Body of pancreas (tissue), 4 donors: ENCODE measurements around the gene LTBP3. TPM values are rescaled to one million over a fixed set of nuclear protein-coding genes. Genes with fewer than 3 reads are reported as not detected.
A peak's percentile ranks its signal among the peaks of the same experiment; 100 is the strongest.

Experiments used
- ATAC-seq: fragments of 150-250 bp; one replicate; pipeline ENCODE4 v1.9.1; 2016
- DNase-seq, 4 donors: peaks; one replicate each; pipeline ENCODE4 v3.0.0-alpha.2; 2019
- H3K27ac ChIP-seq, 4 donors: fragments of 200-600 bp; sonication (generic); 1 replicate in 3 of 4; 2 replicates in 1 of 4; pipeline versions ENCODE4 v1.5.1 to v1.6.1; 2016 to 2019; ENCODE audit warnings: mild to moderate bottlenecking in 1 of 4, mixed read lengths in 1 of 4, moderate library complexity in 1 of 4
- H3K27me3 ChIP-seq, 2 donors: fragments of 200-600 bp; sonication (generic); one replicate each; pipeline ENCODE4 v1.6.0; 2016; ENCODE audit warnings: mild to moderate bottlenecking in 1 of 2
- H3K36me3 ChIP-seq, 2 donors: fragments of 200-600 bp; sonication (generic); replicated peaks in 1 of 2; 2 replicates each; pipeline ENCODE4 v1.5.1; 2016; ENCODE audit warnings: low read depth in 2 of 2; ENCODE audit not compliant: insufficient read depth in 1 of 2
- H3K4me1 ChIP-seq: fragments of 200-600 bp; sonication (generic); one replicate; pipeline ENCODE4 v1.6.0; 2016
- H3K4me3 ChIP-seq, 2 donors: fragments of 200-600 bp; sonication (generic); 1 replicate in 1 of 2; 2 replicates in 1 of 2; pipeline ENCODE4 v1.5.1; 2016 to 2019
- H3K9me3 ChIP-seq, 3 donors: fragments of 200-600 bp; sonication (generic); 1 replicate in 2 of 3; 2 replicates in 1 of 3; pipeline ENCODE4 v1.5.1; 2016
- POLR2A ChIP-seq, 3 donors: fragments of 450-650 bp; IDR thresholded peaks; one replicate each; pipeline ENCODE4 v1.6.1; 2016; ENCODE audit warnings: antibody characterized with exemption in 3 of 3, mild to moderate bottlenecking in 2 of 3
- WGBS, 2 donors: methylation state at CpG; one replicate each; pipeline ENCODE4 v1.1.5; 2017; 5-methylcytosine and 5-hydroxymethylcytosine counted together
- intact Hi-C: fragments of 100-400 bp; cut with DNase I; formaldehyde crosslinking; loops from one replicate; pipeline ENCODE4 v1.15.1; 2023
- total RNA-seq, 2 donors: library from RNA; depleted of rRNA; stranded (reverse); fragments of >200 nt; gene quantifications; one replicate each; pipeline ENCODE4 v1.1.0, GENCODE V29; 2016
- TF ChIP-seq, protein P1 (sequence below), 7 experiments: fragments of 450-650 bp in 4 of 7; fragments of 200-600 bp in 3 of 7; sonication (generic) in 3 of 7; IDR thresholded peaks; one replicate each; pipeline ENCODE4 v1.5.1; 2016 to 2019; ENCODE audit warnings: antibody characterized with exemption in 7 of 7

Gene LTBP3
- total RNA-seq, 2 donors from 2014 or later: 131 to 330 TPM

DNA sequence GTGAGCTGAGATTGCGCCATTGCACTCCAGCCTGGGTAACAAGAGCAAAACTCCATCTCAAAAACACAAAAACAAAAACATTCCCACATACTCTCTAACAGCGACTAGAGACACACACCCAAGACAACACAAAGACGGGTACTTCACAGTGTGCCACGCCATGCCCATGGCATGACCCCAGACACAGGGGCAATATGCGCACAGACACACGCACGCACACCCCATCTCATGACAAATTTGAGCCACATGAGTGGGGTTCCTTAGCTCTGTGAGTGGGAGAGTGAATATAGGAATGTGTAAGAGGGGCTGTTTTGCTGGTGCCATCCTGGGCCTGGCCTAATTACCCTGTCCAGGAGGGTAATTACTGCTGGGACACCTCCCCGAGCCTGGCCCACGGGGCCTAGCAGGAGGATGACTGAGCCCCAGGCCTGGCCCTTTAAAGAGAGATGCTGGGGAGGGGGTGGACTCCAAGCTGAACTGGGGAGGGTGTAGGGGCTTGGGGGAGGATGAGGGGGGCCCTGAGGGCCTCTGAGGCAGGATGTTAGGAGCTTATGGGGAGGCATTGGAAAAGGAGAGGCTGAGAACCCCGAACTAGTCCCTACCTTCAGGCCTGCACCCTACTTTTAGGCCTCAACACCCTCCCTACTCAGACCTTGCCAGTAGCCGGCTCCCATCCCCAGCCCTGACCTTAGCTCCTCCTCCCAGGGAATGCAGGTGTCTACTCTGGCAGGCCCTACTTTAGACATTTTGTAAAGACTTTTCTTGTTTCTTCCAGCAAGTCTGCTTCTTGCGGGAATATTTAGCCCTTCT lies 1.5 kb downstream of the LTBP3 start:
- H3K4me3 ChIP-seq: no peak overlapping the region
- no peaks in the 10 kb centered on the region for H3K27me3 ChIP-seq
- intact Hi-C loops: no loop called here
- H3K9me3 ChIP-seq: no peaks in the 10 kb centered on the region
- DNase-seq (no peak), ATAC-seq (no peak)
- peak overlapping the region; percentile 86 to 96 (median 92) for H3K27ac ChIP-seq
- H3K36me3 ChIP-seq: no peaks in the 10 kb centered on the region
- peaks cover 64% of the 10 kb centered on the region for H3K4me1 ChIP-seq
- 71 to 76% methylated on average over 12 of the region's 12 CpGs for WGBS, 2 donors
- TF ChIP-seq POLR2A (IDR thresholded peaks at IDR 0.05): no peak
- TF ChIP-seq, protein P1, sequence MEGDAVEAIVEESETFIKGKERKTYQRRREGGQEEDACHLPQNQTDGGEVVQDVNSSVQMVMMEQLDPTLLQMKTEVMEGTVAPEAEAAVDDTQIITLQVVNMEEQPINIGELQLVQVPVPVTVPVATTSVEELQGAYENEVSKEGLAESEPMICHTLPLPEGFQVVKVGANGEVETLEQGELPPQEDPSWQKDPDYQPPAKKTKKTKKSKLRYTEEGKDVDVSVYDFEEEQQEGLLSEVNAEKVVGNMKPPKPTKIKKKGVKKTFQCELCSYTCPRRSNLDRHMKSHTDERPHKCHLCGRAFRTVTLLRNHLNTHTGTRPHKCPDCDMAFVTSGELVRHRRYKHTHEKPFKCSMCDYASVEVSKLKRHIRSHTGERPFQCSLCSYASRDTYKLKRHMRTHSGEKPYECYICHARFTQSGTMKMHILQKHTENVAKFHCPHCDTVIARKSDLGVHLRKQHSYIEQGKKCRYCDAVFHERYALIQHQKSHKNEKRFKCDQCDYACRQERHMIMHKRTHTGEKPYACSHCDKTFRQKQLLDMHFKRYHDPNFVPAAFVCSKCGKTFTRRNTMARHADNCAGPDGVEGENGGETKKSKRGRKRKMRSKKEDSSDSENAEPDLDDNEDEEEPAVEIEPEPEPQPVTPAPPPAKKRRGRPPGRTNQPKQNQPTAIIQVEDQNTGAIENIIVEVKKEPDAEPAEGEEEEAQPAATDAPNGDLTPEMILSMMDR (IDR thresholded peaks at IDR 0.05): no peak

DNA sequence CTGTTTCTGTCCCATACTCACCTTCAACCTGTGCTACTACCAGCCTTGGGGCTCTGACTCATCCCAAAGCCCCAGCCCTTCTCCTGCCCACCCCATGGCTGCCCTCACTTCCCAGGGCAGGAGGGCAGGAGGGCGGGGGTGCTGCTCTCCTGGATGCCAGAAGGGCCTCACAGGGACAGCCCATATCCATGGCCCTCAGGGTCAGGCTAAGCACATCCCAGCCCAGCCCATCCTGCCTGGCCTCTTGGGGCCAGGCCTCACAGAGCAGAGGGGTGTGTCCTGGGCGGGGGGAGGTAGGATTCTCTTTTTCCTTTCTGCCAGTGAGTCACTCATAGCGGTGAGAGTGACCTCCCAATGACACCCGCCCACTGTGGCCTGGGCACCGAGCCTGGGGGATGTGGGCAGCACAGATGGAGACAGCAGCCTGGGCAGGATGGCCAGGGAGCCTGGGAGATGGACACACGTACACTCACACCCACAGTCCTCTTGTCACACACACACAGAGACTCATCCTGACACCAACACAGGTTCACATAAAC lies 2.4 kb downstream of the LTBP3 start:
- Histone ChIP-seq H3K4me1 (peaks cover 69% of the 10 kb centered on the region), H3K36me3 (no peaks in the 10 kb centered on the region), H3K9me3 (no peaks in the 10 kb centered on the region), H3K4me3 (no peak overlapping the region), H3K27me3 (no peaks in the 10 kb centered on the region), H3K27ac (peak overlapping the region in 2 of 4 donors; percentile 86 to 92)
- intact Hi-C loops: no loop called here
- TF ChIP-seq, protein P1 (IDR thresholded peaks at IDR 0.05): no peak
- TF ChIP-seq POLR2A (IDR thresholded peaks at IDR 0.05): no peak
- 48 to 51% methylated on average over 4 to 5 of the region's 6 CpGs for WGBS, 2 donors
- peak in 3 of 4 donors; percentile 35 to 43 (median 41) for DNase-seq
- ATAC-seq: no peak

DNA sequence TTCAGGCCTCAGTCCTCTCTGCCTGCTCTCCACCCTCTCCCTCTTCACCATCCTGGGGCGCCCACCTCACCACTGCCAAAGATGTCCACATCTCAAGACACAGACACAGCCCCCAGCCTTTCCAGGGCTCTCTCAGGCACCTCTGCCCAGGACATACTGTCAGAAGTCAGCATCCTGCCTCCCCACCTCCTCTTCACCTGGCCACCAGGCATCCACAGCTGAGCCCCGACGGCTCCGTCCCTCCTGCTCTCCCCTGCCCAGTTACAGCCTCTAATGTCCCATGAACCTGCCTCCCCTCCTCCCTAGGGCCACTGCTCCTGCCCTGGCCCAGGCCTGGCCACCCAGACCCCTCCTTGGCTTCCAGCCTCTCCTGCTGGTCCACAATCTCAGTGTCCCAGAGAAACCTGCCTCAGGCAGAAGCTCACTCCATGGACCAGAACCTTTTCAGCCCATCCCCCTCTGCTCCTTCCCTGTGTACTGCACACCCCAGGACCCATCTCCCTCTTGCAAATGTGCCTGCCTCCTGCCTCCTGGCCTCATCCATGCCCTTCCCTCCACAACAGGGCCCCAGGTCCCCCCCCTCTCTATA lies 3.2 kb downstream of the LTBP3 start:
- no peak overlapping the region for H3K27ac ChIP-seq
- H3K36me3 ChIP-seq: no peaks in the 10 kb centered on the region
- WGBS, 2 donors: 71 to 92% methylated on average over 4 of the region's 4 CpGs
- H3K4me1 ChIP-seq: peaks cover 61% of the 10 kb centered on the region
- H3K4me3 ChIP-seq: no peak overlapping the region
- H3K27me3 ChIP-seq: no peaks in the 10 kb centered on the region
- intact Hi-C loops: no loop called here
- TF ChIP-seq, protein P1 (IDR thresholded peaks at IDR 0.05): no peak
- no peak for TF ChIP-seq POLR2A (IDR thresholded peaks at IDR 0.05)
- no peaks in the 10 kb centered on the region for H3K9me3 ChIP-seq
- no peak for ATAC-seq
- DNase-seq: no peak

GRCh38 chr11:65554057-65554818 lies 3.9 kb downstream of the LTBP3 start:
- no peak for DNase-seq
- H3K4me1 ChIP-seq: peaks cover 54% of the 10 kb centered on the region

More at GRCh38 chr11:65554057-65554818, 3.9 kb downstream of the LTBP3 start:
- Histone ChIP-seq H3K27ac (no peak overlapping the region), H3K4me3 (no peak overlapping the region), H3K9me3 (no peaks in the 10 kb centered on the region), H3K36me3 (no peaks in the 10 kb centered on the region), H3K27me3 (no peaks in the 10 kb centered on the region)
- intact Hi-C loops: no loop called here
- TF ChIP-seq POLR2A (IDR thresholded peaks at IDR 0.05): no peak
- TF ChIP-seq, protein P1 (IDR thresholded peaks at IDR 0.05): no peak
- WGBS, 2 donors: 81 to 86% methylated on average over 6 to 13 of the region's 27 CpGs
- no peak for ATAC-seq
